DLD1 (cell line): ENCODE data around the gene PARP1.

Experiments used
- in situ Hi-C: cut with HindIII; loops from 2 replicates; pipeline ENCODE4 v1.10.0; 2017; ENCODE audit warnings: low sequenced_read_pairs

PARP1 gene

DNA sequence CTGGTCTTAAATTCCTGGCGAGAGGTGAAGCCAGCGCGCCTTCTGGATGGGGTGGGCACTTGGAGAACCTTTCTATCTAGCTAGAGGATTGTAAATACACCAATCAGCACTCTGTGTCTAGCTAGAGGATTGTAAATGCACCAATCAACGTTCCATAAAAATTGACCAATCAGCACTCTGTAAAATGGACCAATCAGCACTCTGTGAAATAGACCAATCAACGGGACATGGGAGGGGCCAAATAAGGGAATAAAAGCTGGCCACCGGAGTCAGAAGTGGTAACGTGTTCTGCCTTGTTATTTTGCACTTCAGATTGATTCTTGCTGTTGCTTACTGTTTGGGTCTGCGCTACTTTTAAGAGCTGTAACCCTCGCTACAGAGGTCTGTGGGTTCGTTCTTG, 87.0 kb downstream of the PARP1 start:
- in situ Hi-C loops, result no loop called here

DNA sequence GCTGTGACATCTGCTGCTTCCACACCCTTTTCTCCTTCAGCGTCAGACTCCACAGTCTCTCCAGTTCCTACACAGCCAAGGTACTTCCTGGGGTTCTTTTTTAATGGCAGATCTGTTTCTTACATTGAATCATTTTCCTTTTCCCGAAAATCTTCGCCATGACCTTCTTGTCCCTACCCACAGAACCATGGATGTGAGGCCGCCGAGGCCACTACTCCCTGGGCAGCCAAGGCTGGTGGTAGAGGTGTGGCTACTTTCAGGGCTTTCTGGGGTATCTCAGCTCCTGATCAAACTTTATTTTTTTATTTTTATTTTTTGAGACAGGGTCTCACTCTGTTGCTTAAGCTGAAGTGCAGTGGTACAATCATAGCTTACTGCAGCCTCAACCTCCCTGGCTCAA, 89.4 kb downstream of the PARP1 start:
- in situ Hi-C loops, result loop anchor here (10.0 kb wide), 2 partner anchors 46 to 86 kb away; partner anchors contain the start of gene PARP1

DNA sequence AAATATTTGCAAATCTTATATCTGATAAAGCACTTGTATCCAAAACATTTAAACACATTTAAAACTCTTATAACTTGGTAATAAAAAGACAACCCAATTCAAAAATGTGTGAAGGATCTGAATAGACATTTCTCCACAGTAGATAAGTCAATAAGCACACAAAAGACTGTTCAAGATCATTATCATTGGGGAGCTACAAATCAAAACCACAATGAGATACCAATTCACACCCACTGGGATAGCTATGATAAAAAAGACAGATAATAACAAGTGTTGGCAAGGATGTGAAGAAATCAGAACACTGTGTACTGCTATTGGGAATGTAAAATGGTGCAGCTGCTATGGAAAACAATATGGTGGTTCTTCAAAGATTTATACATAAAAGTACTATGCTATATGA, 93.8 kb downstream of the PARP1 start:
- in situ Hi-C loops, result loop anchor here (10.0 kb wide), 2 partner anchors 51 to 91 kb away; partner anchors contain the start of gene PARP1

DNA sequence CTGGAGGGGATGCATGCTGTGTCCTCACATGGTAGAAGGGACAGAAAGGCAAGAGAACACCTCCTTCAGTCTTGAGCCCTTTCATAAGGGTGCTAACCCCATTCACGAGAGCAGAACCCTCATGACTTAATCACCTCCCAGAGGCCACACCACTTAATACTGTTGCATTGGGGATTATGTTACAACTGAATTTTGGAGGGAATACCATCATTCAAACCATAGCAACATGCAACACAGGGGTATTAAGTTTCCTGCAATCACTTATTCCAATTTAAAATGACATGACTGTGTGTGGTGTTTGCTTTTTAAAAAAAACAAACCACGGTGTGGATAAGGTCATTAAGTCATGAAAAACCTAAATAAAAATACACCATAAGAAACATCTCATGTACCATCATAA, 95.8 kb downstream of the PARP1 start:
- in situ Hi-C loops, result loop anchor here (10.0 kb wide), 2 partner anchors 53 to 93 kb away; partner anchors contain the start of gene PARP1

DNA sequence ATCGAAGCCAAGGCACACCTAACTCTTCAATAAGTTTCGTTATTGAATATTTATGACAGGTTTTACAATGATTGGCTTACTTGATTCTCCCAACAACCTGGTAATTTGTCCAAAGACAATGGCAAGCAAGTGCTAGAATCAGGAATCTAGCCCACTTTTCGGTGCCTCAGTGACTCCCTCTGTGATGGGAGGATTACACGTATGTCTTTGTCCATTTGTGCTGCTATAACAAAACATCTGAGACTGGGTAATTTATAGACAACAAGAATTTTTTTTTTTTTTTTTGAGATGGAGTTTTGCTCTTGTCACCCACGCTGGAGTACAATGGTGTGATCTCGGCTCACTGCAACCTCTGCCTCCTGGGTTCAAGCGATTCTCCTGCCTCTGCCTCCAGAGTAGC, 96.5 kb downstream of the PARP1 start:
- in situ Hi-C loops, result loop anchor here (10.0 kb wide), 2 partner anchors 53 to 93 kb away; partner anchors contain the start of gene PARP1
